Adipose tissue (tissue), 3 donors: ENCODE data around the gene DUOXA1. TPM values are rescaled to one million over a fixed set of nuclear protein-coding genes. Genes with fewer than 3 reads are reported as not detected.
"Not testable (repeated sequence)": the region's sequence is repeated elsewhere in the genome, so short reads cannot be mapped to it uniquely, and the experiment has no call there.

Experiments
- H3K27ac ChIP-seq: one replicate; pipeline ENCODE4 v1.5.1; 2013; ENCODE audit warnings: low read depth, low read length
- WGBS, 3 donors: extraction: QIAGEN DNeasy Blood & Tissue Kit; methylation state at CpG; one replicate each; pipeline ENCODE4 v1.1.7; 2013; 5-methylcytosine and 5-hydroxymethylcytosine counted together
- polyA plus RNA-seq, 3 donors: library from polyadenylated mRNA; stranded (reverse); fragments of 200-250 nt; gene quantifications; one replicate each; pipeline ENCODE4 v1.2.3, GENCODE V29; 2013
- donor health status: healthy with polysubstance abuse.
- donor health status: Bipolar disorder and iron deficiency.
- donor health status: healthy.

DUOXA1 gene
- polyA plus RNA-seq, 3 donors, result 0.14 to 3.3 (median 0.90) TPM

DNA sequence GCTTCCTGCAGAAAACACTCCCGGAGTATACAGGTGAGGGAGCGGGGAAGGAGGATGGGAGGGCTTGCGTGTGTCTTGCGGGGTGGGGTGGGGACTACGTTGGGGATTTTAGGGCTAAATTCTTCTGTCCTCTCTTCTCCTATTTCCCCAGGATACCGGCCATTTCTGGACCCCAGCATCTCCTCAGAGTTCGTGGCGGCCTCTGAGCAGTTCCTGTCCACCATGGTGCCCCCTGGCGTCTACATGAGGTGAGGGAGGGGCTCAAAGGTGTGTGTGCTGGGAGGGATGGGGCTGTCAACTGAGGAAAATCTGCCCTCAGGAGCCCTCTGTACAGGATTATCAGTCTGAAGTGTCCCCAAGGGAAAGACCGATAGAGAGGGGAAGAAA lies 6.7 kb upstream of the DUOXA1 start:
- H3K27ac ChIP-seq, result no peak overlapping the region
- 20 to 25% (median 24%) methylated on average over 10 of the region's 10 CpGs for WGBS, 3 donors

DNA sequence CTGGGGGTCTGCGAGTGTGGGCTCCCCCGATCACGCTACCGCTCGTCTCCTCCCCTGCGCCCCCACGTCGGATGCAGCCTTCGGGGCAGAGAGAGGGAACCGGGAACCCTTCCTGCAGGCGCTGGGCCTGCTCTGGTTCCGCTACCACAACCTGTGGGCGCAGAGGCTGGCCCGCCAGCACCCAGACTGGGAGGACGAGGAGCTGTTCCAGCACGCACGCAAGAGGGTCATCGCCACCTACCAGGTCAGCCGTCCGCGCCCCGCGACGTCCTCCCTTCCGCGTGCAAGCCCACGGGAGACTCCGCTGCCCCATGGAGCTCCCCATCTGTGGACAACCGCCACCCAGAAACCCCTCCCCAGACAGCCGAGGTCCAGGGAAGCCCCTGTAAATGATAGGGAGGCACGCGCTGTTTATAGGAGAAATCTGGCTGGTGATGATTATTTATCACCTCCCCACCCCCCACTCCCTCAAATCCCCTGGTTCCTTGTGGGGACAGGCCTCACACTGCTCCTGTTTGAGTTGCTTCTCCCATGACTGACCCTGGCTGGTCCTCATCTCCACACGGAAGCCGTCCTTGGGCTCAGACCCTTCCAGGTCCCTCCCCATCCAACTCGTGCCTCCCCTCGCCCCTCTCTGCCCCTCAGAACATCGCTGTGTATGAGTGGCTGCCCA lies 6.2 kb upstream of the DUOXA1 start:
- not testable (repeated sequence) for H3K27ac ChIP-seq
- WGBS, 3 donors, result 15 to 17% (median 15%) methylated on average over 7 to 9 of the region's 37 CpGs

DNA sequence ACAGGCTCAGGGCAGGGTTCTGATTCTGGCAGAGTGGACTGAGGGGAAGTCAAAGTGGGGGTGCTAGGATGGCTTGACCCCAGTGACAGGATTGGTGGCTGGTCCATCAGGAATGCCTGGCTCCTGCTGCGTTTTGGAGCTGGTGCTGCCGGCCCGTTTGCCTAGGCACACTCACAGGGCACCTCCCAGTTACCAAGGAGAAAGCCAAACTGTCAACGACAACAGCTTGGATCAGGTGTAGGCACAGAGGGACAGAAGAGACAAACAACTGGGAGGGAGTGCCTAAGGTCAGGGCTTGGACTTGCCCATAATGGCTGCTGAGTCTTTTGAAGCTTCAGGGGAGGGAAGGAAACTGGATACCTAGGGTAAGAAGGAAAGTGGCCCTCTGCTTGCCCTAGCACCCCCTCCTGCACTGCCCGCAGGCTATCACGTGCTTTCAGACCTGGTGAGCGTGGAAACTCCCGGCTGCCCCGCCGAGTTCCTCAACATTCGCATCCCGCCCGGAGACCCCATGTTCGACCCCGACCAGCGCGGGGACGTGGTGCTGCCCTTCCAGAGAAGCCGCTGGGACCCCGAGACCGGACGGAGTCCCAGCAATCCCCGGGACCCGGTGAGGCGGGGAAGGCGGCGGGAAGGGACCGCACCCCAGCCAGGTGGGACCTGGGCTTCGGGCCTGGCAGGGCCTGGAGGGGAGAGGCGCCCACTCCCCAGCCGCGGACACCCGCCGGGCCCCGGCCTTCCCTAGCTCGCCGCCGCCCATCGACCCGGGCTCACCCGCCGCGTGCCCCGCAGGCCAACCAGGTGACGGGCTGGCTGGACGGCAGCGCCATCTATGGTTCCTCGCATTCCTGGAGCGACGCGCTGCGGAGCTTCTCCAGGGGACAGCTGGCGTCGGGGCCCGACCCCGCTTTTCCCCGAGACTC lies 5.3 kb upstream of the DUOXA1 start:
- no peak overlapping the region for H3K27ac ChIP-seq
- WGBS, 3 donors, result 8 to 11% (median 8%) methylated on average over 49 to 57 of the region's 57 CpGs

DNA sequence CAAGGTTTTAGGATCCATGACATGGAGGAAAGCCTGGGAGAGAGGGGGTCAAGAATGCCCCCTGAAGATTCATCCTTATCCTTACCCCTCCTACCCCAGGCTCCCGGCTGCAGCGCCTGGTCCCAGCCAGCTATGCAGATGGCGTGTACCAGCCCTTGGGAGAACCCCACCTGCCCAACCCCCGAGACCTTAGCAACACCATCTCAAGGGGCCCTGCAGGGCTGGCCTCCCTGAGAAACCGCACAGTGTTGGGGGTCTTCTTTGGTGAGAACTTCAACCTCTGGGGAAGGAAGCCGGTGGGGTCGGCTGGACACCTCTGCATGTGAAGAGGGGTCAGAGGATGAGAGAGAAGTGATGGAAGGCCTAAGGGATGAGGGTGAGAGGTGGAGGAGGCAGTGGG lies 4.4 kb upstream of the DUOXA1 start:
- H3K27ac ChIP-seq, result no peak overlapping the region
- 87 to 97% (median 89%) methylated on average over 7 of the region's 7 CpGs for WGBS, 3 donors

DNA sequence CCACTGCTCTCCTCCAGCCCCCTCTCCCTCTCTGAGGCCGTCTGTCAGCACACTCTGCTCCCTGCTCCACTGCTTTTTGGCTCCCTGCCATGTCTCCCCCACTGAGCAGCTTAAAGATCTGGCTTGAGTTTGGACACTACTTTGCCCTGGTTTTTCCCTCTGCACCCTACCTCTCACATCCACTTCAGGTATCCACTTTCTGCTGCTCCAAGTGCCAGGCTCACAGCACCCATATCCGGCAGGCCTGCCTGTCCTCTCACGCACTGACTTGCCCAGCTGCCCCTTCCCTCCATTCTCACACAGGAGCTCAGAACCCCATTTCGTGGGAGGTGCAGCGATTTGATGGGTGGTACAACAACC lies 3.9 kb upstream of the DUOXA1 start:
- no peak overlapping the region for H3K27ac ChIP-seq
- 73 to 89% (median 79%) methylated on average over 5 of the region's 5 CpGs for WGBS, 3 donors

DNA sequence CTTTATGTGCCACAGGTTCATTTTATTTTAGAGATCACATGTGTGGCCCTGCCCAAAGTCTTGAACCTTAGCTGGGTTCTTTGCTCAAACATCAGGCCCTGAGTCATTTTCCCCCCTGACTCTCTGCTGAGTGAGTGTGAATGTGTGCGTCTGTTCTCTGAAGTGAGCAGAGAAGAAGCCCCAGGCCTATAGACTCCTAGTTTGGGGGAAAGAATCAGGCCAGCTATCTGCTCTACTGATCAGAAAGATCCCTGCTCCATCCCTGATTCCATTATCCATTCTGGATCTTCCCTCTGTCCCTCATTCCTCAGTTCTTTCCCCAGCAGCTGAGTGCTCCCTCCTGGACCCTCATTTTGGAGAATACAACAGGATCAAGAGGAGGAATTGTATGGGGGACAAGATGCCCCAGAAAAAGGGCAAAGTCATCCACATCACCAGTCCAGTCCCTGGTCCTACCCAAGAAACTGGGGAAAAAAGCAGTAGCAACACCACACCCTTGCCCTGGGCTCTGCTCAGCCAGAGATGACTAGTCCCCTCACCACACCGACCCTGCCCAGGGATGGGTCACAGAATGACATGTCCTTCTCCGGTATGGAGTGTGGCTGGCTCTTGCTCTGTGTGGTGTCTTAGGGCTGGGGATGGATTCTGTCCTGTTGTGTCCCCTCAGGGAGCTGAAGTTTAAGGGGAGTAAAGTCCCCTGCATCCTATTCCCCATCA lies 3.3 kb upstream of the DUOXA1 start:
- no peak overlapping the region for H3K27ac ChIP-seq
- 64 to 74% (median 71%) methylated on average over 3 of the region's 3 CpGs for WGBS, 3 donors

DNA sequence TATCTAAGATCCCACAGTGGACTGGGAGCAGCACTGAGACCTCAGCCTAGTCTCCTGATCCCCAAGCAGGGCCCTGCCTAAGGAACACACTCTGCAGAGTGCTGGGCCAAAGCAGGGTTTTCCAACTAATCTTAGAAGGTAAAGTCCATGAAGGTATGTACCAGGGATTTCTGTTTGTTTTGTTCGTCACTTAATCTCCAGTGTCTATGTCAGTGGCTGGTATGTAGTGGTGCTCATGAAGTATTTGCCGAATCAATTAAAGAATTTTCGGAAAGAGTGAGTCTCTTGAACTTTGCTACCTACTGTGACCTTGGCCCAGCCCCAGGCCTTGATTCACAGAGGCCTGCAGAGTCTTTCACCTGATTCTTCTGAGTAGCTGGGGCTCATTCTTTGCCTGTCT lies 1.8 kb upstream of the DUOXA1 start:
- WGBS, 3 donors, result 50 to 95% (median 94%) methylated on average over 3 of the region's 3 CpGs
- no peak overlapping the region for H3K27ac ChIP-seq

DNA sequence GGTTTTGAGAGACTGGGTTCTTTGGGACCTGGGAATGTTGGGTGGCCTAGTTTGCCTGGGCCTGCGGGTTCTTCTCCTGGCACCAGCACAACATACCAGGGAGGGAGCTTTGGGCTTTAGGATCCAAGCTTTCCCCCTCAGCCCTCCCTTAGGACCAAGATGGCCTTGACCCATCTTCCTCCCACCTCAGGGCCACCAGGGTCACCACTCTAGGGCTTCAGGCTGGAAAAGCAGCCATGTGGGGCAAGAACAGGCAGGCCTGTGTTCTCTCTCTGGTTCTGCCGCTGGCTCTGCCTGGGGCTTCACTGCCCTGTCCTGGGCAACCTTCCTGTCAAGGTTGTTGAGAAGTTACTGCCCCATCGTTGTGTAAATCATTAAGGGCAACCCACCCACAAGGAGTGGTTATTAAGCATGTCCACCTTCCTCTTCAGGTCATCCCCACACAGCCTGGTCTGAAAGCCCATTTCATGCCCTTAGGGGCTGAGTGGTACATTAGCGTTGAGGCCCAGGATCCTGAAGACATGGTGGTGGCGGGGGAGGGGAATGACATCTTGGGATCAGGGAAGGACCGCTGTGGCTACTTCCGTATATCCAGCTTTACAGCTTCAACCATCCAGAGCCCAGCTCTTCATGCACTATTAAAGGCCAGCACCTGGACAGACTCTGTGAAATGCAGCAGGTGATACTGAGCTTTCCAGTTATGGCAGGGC lies 767 bp upstream of the DUOXA1 start:
- H3K27ac ChIP-seq, result no peak overlapping the region
- WGBS, 3 donors, result 87 to 91% (median 88%) methylated on average over 7 of the region's 7 CpGs

DNA sequence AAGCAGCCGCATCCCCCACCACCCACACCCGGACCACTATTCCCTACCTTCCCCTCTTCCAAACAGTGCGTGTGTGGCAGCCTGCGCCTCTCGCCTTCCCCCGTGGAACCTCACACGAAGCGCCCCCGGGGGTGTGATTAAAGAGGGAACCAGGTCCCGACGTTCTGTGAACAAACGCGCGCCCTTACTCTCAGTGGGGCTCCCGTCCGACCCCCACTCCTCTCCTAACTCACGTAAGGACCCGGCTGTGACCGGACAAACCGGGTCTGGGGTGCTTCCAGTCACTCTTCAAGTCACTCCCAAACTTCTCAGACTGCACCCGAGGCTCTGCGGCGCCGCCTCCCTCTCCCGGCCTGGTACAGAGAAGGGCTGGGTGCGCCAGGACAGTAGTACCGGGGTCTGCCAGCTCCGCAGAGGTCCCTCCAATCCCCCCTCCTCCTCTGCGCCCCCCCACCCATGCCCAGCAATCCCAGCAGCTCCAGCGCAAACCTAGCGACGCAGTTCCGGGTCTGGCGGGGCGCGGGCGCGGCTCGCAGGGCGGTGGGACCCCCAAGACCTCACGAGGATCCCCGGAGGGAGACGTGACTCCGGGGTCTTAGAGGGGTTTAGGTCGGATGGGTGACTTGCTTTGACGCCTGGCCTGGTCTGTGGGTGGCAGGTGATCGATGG lies 574 bp downstream of the DUOXA1 start:
- H3K27ac ChIP-seq, result no peak overlapping the region
- WGBS, 3 donors, result 3 to 11% (median 5%) methylated on average over 46 to 47 of the region's 47 CpGs

DNA sequence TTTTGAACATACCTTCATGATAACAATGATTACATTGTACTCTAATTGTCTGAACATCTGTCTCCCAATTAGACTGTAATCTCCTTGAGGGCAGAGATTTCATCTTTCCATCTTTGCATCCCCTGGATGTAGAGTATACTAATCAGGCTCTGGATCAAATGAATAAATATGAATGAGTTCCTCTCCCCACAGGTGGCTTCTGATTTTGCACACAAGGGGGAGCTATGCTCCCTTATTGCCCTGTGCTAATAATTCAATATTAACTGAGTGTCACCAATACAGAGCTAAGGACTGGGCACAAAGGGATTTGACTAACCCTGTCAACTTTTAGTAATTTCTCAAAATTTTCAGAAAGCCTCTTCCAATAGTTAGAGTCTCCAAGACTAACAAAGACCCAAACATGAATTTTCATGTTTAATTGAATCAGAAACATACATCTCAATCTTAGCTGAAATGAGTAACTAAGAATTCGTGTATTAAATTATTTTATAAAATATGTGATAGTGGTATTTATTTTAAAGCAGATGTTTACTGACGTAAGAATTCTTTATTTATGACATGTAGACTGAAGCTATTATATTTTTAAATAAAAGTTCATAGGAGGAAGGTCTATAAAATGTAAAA lies 3.0 kb downstream of the DUOXA1 start:
- no peak overlapping the region for H3K27ac ChIP-seq
- 55 to 62% (median 61%) methylated on average over 2 of the region's 2 CpGs for WGBS, 3 donors

DNA sequence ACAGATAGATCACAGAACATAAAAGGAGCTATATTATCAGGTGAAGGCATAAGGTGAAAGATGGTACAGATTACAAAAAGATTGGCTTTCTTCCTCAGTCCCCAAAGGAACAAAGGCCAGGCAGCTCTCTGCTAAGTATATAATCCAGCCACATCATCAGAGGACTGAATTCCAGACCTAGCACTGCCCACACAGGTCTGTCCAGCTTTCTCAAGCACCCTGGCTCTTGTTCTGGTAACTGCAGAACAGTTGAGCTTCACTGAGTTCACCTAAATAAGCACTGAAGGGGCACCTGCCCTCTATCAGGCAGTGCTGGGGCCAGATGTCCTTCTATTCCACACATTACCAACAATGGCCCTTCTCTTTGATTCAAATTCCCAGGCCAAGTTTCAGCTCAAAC lies 6.3 kb downstream of the DUOXA1 start:
- no peak overlapping the region for H3K27ac ChIP-seq

DNA sequence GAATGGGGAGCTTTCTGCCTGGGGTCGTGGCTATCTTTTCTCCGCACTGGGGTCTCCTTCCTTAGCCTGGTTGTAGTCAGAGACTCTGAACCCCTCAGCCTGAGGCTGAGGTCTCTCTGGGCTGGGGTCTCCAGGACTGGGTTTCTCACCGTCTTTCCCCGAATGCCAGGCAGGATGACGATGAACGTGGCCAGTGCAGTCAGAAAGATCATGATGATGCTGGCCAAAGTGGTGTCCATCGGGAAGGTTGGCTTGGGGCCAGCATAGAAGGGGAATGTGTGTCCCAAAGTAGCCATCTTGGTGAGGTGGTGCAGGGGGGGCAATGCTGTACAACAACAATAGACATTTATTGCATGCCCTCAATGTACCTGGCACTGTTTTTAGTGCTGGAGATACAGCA lies 7.0 kb downstream of the DUOXA1 start:
- no peak overlapping the region for H3K27ac ChIP-seq
- 82 to 87% (median 83%) methylated on average over 7 of the region's 7 CpGs for WGBS, 3 donors

DNA sequence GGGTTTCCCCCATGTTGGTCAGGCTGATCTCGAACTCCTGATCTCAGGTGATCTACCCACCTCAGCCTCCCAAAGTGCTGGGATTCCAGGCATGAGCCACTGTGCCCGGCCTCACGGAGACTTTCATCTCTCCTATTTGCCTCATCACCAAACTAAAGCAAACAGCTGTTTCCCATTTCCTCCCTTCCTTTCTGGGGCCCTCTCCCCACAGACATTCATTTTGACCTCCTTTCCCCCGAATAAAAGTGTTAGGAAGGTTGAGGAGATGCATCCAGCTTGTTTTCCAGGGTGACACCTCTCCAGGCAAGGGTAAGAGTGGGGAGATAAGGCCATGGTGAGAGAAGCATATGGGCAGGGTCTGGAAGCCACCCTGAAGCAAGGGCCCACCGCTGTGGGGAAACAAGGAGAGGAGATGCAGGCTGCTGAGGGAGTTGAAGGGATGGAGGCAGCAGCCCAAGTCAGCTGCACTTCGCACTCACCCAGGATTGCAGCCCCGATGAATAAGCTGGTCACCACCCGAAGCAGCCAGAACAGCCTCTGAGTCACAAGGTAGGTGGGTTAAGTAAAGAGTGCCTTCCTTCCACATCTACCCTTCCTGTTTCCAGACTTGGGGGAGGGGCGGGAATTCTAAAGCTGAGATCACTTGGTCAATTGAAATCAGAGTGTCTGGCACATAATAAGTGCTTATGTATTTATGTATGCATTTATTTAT lies 7.8 kb downstream of the DUOXA1 start:
- WGBS, 3 donors, result 52 to 60% (median 55%) methylated on average over 9 of the region's 9 CpGs

DNA sequence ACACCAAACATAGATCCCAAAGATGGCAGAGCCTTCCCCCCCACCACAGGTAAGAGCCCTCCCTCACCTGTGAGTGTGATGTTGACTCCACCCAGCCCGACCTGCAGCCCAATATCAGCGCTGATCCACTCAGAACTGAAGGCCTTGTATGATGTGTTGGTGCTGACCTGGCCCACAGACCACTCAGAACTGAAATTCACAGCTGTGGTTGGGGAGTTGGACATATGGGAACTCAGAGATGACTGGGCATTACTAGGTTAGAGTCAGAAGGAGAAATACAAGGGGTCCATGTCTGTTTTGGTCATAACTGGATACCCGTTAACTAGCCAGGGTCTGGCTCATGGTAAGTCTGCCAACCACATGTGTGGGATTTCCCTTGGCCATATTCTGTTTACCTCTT lies 8.7 kb downstream of the DUOXA1 start:
- no peak overlapping the region for H3K27ac ChIP-seq
- 89 to 95% (median 91%) methylated on average over 3 of the region's 3 CpGs for WGBS, 3 donors

More for the DNA sequence above, 7.8 kb downstream of the DUOXA1 start:
- H3K27ac ChIP-seq, result no peak overlapping the region

DNA sequence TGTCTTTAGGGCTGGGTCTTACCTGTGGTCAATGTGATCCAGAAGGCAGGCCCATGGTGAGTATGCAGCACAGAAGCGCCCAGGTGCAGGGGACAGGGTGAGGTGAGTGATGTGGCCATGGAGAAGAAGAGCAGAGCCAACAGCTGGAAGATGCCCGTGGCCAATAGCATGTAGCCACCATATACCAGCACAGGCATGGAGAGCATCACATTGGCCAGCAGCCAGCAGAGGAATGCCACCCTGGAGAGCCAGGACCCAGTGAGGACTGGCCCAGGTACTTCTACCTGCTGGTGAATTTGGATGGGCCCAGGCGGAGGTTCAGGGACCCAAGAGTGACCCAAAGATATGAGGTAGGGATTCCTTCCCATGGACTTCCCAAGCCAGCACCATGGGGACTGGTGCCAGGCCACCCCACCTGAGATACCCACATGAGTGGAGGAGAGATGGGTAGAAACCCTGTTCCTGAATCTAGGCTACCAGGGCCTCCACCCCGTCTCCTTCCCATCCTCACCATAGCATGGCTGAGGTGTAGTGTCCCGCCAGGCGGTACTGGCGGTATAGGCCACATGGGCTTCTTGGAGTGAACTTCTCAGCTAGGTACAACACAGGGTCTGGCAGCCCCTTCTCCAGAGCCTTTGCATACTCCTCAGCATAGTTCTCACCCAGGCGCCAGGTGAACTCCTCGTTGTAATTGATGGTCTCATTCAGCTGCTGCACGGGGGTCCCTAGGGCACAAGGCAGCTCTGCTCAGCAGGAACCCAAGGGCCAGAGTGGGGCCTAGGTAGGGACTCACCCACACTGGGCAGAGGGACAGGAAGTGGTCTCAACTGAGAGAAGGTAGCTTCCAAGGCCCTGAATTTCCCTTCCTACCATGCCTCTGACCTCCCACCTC lies 9.4 kb downstream of the DUOXA1 start:
- whole genome bisulfite sequencing, 3 donors, result 94 to 97% (median 95%) methylated on average over 10 of the region's 10 CpGs
- no peak overlapping the region for H3K27ac ChIP-seq

DNA sequence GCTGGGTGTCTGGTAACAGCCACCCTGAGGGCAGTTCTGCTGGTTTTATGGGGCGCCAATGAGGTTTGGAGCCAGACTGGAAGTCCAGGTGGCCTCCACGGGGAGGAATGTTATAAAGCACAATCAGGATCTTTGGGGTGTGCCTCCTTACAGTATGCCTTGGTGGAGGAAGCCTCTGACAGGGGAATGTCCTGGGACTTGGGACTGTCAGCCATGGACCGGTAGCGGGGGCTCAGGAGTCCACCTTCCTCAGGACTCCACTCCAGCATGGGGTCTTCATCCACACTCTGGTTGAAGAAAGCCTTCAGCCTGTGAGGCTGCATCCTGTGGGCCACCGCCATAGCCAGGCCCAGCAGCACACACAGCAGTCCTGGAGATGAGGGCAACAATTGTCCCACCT lies 10.7 kb downstream of the DUOXA1 start:
- 86 to 95% (median 91%) methylated on average over 5 of the region's 5 CpGs for WGBS, 3 donors
- no peak overlapping the region for H3K27ac ChIP-seq
